PC-9 (cell line): Measurements from ENCODE around the gene PYDC1.

Experiments
- CTCF ChIP-seq: fragments of 200-600 bp; sonication (generic); conservative IDR thresholded peaks from 2 replicates; pipeline ENCODE4 v1.6.1; 2017; ENCODE audit warnings: mixed run types, antibody characterized with exemption, mild to moderate bottlenecking, moderate library complexity
- EZH2 ChIP-seq: fragments of 200-600 bp; sonication (generic); IDR thresholded peaks from 2 replicates; pipeline ENCODE4 v1.8.0; 2017; ENCODE audit warnings: antibody characterized with exemption, low read depth

GRCh38 chr16:31229501-31229900 is 12.6 kb upstream of the PYDC1 start:
- TF ChIP-seq CTCF (no peak), EZH2 (no peak)
